SU-DHL-6 (cell line): ENCODE measurements around the gene RIPOR2.

Experiments
- CTCF ChIP-seq: fragments of 200-600 bp; sonication (generic); IDR thresholded peaks from one replicate; pipeline ENCODE4 v1.5.1; 2017; ENCODE audit warnings: antibody characterized with exemption, mild to moderate bottlenecking, low read length, moderate library complexity; ENCODE audit not compliant: insufficient read depth, poor library complexity, severe bottlenecking
- EZH2phosphoT487 ChIP-seq: fragments of 200-600 bp; sonication (generic), shearing (Covaris generic); conservative IDR thresholded peaks from 2 replicates; pipeline ENCODE4 v1.6.1; 2018; ENCODE audit warnings: mild to moderate bottlenecking, antibody characterized with exemption, low read length, moderate library complexity, mixed read lengths

GRCh38 chr6:24900917-24901697, 34.7 kb downstream of the RIPOR2 start:
- TF ChIP-seq CTCF (no peak), EZH2phosphoT487 (no peak)
